Left lobe of liver (tissue), 2 donors: ENCODE data around the gene GYG2. TPM values are rescaled to one million over a fixed set of nuclear protein-coding genes. Genes with fewer than 3 reads are reported as not detected.
"Not testable (repeated sequence)": the region's sequence is repeated elsewhere in the genome, so short reads cannot be mapped to it uniquely, and the experiment has no call there.

Experiments used
- ATAC-seq: fragments of 200-7000 bp; cut with Tn5 transposase; one replicate; pipeline ENCODE4 v1.9.1; 2020; ENCODE audit warnings: mild to moderate bottlenecking, moderate library complexity
- DNase-seq: peaks from one replicate; pipeline ENCODE4 v3.0.0-alpha.2; 2020; ENCODE audit warnings: low spot score
- total RNA-seq: library from RNA; stranded (reverse); gene quantifications from one replicate; pipeline ENCODE4 v1.2.1, GENCODE V29; 2021
- donor health status: DM: no; HTN: no; CAD: no; lungs with moderate emphysema.
- donor health status: DM: no; HTN: yes; CAD: no.

The GYG2 gene
- total RNA-seq: 16.7 TPM

DNA sequence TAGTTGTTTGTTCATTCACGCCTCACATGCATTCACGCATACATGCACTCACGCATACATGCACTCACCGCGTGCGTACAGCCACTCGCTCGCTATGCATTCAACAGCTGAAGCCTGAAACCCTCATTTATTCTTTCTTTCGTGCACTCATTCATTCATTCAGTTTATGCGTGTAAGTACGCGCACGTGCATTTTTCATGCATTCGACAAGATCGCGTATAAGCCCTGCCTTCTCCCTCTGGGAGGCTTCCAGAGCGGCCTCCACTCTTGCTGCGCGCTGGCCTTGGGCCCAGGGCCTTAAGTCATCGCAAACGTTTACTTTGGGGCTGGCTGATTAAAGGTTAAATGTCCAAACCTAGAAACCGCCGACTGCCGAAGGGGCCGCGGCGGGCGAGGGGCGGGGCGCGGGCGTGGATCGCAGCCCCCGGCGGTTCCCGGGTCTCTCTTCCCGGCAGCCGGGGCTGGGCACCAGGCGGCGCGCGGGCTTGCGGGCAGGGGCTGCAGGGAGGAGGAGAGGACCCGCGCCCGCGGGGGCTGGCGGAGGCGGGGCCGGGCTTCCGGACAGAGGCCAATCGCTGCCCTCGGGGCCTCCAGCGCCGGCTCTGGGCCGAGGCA is at the start of gene GYG2:
GYG2 (plus strand) TSS at position 587 of the 615 bp plus-strand sequence. CDS start 1,259 bp downstream, outside the sequence.
- DNase-seq (peak; percentile 62), ATAC-seq (peak; percentile 77)

GRCh38 chrX:2780472-2781225 is 48.1 kb upstream of the GYG2 start:
- peak; percentile 87 for ATAC-seq
- not testable (repeated sequence) for DNase-seq

DNA sequence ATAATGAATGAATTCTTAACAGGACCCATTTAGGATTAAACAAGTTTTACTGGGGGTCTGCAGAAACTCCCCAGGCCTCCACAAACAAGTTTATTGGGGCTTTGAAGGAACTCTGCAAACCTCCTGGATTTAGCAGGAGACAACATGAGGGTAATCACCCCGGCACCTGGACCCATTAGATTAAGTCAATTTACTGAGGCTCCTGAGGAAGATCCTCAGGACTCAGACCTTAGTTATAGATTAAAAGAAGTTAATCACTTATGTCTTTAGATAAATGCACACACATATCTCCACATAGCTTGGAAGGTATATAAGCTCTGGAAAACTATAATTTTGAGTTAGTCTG is 47.5 kb upstream of the GYG2 start:
- ATAC-seq: peak; percentile 48

DNA sequence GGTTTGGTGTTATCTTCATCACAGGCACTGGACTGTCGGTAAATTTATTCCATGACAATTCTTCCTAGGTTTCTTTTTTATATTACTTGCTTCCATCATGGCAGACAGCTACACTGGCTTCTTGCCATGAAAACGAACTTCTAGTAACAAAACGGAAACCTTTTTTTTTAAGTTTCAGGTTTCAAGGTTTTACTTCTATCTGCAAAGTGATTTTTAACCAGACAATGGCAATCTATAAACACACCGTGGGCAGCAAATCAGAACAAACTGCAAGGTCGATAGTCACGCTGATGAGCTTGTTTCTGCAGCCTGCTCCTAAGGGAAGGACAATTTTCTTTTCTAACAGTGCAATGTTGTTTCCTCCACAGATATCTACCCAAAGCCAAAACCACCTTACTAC is 47.0 kb upstream of the GYG2 start:
- ATAC-seq: peak; percentile 61

More for the DNA sequence above, 47.5 kb upstream of the GYG2 start:
- DNase-seq: no peak

GRCh38 chrX:2782171-2782570 is 46.6 kb upstream of the GYG2 start:
- DNase-seq (no peak), ATAC-seq (no peak)

More for the DNA sequence above, 47.0 kb upstream of the GYG2 start:
- DNase-seq: no peak

DNA sequence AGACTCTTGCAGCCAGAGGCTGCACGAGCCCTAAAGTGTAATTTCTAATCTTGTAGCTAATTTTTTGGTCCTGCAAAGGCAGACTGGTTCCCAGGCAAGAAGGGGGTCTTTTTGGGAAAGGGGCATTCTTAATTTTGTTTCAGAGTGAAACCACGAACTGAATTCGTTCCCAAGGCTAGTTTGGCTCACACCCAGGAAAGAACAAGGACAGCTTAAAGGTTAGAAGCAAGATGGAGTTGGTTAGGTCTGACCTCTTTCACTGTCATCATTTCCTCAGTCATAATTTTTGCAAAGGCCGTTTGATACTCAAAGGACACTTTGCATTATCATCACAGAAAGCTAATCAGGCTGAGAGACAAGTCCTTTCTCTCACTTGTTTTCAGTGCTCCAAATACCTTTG is 46.0 kb upstream of the GYG2 start:
- DNase-seq (no peak), ATAC-seq (no peak)

GRCh38 chrX:2784026-2784425 is 44.7 kb upstream of the GYG2 start:
- no peak for ATAC-seq
- DNase-seq: no peak

GRCh38 chrX:2785538-2785937 is 43.2 kb upstream of the GYG2 start:
- no peak for ATAC-seq

GRCh38 chrX:2788980-2789379 is 39.8 kb upstream of the GYG2 start:
- no peak for DNase-seq
- ATAC-seq: no peak

More at GRCh38 chrX:2785538-2785937, 43.2 kb upstream of the GYG2 start:
- no peak for DNase-seq

- ATAC-seq: no peak
- DNase-seq: no peak
Measured at GRCh38 chrX:2789569-2789968, 39.2 kb upstream of the GYG2 start.

DNA sequence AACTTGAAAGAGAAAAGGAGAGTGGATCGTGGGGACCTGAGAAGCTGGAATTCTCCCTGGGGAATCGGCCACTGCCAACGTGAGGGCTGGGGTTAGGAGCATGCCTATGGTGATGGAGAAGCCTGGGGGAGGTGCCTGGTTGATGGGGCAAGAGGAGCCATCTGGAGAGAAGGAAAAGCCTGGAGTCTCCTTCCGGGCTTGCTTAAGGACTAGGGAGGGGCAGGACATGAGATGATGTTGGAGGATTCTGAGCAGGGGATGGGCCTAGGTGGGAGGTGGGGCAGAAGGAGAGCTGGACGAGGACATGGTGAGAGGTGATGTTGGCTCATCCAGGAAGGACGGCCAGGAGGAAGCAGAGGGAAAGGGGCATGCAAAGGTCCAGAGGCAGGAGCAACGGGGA is 35.0 kb upstream of the GYG2 start:
- no peak for ATAC-seq

GRCh38 chrX:2794336-2794735 is 34.4 kb upstream of the GYG2 start:
- ATAC-seq: no peak

More for the DNA sequence above, 35.0 kb upstream of the GYG2 start:
- DNase-seq: no peak

GRCh38 chrX:2796808-2797207 is 31.9 kb upstream of the GYG2 start:
- not testable (repeated sequence) for ATAC-seq, DNase-seq

More at GRCh38 chrX:2794336-2794735, 34.4 kb upstream of the GYG2 start:
- DNase-seq: no peak

DNA sequence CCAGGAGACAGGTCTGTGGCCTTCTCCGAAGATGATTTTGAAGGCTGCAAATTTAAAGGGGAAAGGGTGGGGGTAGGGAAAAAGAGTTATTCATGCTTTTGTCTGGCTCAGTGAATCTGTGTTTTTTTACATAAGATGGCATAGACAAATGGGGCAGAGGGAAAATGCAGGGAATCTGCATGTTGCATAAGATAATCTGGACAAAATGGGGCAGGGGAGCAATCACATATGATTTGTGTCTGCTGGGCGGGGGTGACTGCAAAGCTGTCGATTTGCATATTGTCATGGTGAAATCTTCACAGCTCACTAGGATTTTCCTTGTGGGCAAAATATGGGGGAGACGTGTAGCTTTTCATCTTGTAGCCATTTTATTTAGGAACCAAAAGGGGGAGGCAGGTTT is 29.4 kb upstream of the GYG2 start:
- ATAC-seq (no peak), DNase-seq (no peak)

DNA sequence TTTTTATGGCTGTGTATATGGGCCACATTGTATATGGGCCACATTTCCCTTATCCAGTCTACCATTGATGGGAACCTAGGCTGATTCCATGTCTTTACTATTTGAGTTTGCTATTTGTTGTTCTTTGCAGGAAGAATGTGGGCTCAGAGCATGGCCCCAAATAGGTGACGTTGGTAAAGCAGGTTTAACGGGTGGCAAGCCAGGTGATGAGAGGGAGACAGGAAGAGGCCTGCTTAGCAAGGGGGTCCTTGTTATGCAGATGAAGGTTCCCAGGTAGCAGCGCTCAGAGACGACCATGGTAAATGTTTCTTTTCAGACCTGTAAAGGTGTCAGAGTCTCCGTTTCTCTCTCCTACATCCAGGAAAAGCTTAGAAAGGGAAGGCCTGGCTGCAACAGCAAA is 28.8 kb upstream of the GYG2 start:
- not testable (repeated sequence) for ATAC-seq, DNase-seq

GRCh38 chrX:2801223-2801622 is 27.5 kb upstream of the GYG2 start:
- no peak for DNase-seq
- ATAC-seq: no peak

DNA sequence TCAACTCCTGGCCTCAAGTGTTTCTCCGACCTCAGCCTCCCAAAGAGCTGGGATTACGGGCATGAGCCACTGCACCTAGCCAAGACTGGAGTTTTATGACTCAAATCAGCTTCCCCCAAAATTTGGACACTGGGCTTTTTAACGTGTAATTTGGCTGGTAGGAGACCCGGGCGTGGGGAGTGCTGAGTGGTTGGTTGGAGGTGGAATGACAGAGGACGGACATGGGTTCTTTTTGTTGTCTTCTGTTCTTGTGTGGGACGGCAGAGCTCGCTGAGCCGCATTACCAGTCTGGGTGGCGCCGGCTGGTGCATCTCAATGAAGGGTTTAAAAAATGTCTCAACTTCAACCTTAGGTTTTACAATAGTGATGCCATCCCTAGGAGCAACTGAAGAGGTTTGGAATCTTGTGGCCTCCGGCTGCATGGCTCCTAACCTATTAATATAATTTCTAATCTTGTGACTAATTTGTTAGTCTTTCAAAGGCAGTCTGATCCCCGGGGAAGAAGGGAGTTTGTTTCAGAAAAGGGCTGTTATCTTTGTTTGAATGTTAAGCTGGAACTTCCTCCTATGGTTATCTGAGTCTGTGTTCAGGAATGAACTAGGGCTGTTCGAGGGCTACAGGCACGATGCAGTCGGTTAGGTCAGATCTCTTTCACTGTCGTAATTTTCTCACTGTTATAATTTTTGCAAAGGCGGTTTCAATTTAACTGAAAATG is 26.2 kb upstream of the GYG2 start:
- not testable (repeated sequence) for ATAC-seq, DNase-seq

- not testable (repeated sequence) for ATAC-seq, DNase-seq
Measured at GRCh38 chrX:2803486-2803885, 25.2 kb upstream of the GYG2 start.

- DNase-seq, ATAC-seq: not testable (repeated sequence)
Measured at GRCh38 chrX:2804106-2804843, 24.5 kb upstream of the GYG2 start.

GRCh38 chrX:2804858-2805257 is 23.9 kb upstream of the GYG2 start:
- not testable (repeated sequence) for DNase-seq, ATAC-seq

DNA sequence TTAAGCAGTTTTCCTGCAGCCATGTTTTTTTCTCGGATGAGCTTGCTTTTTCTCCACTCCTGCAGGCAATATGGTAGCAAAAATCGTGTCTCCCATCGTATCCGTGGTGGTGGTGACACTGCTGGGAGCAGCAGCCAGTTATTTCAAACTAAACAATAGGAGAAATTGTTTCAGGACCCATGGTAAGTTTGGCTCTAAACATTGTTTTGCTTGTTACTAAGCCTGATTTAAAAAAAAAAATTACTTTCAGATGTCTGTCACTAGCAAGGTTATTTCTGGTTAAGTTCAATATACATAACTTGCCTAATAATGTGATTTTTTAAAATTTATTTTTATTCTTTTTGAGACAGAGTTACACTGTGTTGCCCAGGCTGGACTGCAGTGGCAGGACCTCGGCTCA is 17.5 kb upstream of the GYG2 start:
- ATAC-seq (no peak), DNase-seq (no peak)
